Activated gamma-delta T cell (primary cell): ENCODE measurements around the gene ATP1A4.

Experiments used
- DNase-seq: peaks from one replicate; lab custom pipeline; 2025; lab: John Stamatoyannopoulos, UW

The ATP1A4 gene

GRCh38 chr1:160227561-160227960, 76.2 kb downstream of the ATP1A4 start:
- no peak for DNase-seq

DNA sequence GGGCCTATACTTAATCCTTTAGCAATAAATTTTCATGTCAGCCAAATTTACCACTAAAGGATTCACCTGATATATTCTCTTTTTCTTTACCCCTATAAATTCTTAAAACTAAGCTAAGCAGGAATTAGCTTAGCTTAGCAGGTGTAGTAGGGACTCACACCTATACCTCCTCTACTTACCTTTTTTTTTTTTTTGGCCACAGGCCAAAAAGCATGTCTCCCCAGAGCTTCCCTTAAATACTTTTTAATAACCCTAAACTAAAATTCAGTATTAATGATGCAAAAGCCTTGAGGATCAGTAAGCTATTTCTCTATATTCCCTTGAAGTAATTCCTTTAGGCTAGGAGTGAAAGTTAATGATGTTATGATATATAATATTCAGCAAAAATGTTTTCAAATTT, 77.0 kb downstream of the ATP1A4 start:
- DNase-seq, result no peak

- no peak for DNase-seq
Measured at GRCh38 chr1:160232911-160233310, 81.5 kb downstream of the ATP1A4 start.
